GM19467 (cell line): ENCODE data around the gene ALCAM.

Source experiments
- ATAC-seq: cut with Tn5 transposase; IDR thresholded peaks from one replicate; pipeline ENCODE4 v1.9.1; 2021; ENCODE audit warnings: mild to moderate bottlenecking, moderate library complexity; ENCODE audit not compliant: unreplicated experiment

Gene ALCAM

DNA sequence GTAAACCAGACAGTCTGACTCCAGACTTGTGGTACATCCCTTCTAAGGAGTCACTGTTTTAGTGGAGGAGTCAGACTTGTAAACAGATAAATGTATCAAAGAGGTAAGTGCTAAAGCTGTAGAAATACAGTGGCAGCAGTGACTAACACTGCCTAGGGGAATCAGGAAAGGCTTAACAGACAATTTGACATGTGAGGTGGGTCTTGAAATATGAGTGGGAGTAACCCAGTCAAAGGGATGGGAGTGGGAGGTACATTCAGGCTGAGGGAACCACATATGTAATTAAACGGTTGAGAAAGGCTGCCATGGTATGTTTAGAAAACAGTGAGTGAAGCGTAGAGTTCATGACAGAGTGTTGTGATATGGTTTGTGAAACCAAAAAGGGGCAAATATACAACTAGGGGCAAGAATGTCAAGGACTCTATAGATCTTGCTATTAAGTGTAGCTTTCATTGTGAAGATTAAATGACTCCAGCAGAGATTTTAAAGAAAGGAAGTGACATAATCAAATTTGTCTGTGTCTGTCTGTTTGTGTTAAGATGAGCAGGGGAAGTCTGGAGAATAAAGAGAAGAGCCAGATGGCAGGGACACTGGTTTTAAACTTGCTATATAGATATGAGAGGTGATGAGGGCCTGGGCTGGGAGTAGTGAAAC, 11.2 kb upstream of the ALCAM start:
- ATAC-seq, result no peak

DNA sequence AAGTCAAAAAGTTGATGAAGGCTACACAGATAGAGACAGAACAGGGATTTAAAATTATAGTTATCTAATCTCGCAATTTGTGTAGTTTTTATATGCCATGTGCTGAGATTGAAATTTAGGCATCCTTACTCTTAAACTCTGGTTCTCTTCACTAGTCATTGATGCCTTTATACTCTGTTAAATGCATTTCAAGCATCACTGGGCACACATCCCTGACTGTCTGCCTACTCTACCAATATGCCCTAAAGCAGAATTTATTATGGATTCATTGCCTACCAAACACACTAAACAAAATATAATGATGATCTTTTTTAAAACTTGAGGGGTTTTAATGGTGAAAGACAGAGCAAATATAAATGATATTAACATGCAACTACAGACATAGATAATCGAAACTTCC, 10.3 kb upstream of the ALCAM start:
- ATAC-seq, result no peak

DNA sequence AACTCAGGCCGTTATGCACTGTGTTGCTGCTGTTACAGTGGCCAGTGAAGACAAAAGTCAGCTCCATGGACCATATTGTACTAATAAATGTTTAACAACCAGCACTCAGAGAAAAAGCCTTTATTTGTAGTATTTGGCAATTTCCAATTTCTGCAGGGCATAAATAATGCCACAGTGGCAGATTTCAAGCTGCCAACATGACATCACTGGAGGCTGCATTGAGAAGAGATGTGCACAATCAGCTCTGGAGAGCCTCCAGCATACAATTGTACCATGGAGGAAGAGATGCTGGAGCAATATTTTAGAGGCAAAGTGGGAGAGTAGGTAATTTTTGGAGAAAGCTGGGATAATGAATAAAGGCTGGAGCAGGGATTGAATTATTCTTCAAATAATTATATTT, 9.7 kb upstream of the ALCAM start:
- no peak for ATAC-seq

DNA sequence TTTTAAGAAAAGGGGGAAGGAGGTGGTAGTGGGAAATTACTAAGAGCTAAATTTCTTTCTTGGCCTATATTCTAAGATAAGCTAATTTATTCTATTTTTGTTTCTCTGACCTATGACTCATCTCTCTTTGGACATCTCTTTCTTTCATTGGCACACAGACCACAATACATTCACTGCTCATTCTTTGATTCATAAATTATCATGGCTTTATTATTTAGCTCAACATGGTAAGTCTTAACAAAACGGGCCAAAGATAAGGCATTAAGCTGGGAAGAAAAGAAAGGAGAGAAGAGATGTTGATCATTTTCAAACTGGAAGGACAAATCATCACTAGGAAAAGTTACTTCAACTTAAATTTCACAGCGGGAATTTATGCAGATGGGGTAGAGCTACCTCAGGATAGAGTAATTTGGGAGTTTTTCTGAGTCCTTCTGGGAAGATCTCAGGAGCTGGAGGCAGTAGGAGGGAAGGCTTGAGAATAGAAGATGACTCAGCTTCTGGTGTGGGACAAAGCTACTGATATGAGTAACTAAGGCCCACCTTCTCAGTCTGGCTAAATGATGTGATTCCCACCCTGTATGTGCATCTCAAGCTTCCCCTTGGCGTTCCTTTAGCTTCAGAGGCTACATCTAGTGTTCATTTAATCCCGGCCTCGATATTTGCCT, 7.5 kb upstream of the ALCAM start:
- no peak for ATAC-seq

DNA sequence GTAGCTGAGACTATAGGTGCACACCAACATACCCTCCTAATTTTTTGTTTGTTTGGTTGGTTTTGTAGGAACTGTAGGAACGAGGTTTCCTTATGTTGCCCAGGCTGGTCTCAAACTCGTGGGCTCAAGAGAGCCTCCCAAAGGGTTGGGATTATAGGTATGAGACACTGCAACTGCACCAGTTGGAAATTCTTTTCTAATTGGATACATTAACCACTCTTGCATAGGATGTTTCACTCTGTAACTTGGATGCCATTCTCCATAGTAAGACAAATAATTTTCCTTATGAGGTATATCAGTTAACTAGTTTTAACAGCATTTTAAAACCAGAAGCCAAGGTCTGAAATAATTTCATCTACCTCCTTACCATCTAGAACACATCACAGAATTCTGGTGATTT, 6.7 kb upstream of the ALCAM start:
- ATAC-seq, result no peak

DNA sequence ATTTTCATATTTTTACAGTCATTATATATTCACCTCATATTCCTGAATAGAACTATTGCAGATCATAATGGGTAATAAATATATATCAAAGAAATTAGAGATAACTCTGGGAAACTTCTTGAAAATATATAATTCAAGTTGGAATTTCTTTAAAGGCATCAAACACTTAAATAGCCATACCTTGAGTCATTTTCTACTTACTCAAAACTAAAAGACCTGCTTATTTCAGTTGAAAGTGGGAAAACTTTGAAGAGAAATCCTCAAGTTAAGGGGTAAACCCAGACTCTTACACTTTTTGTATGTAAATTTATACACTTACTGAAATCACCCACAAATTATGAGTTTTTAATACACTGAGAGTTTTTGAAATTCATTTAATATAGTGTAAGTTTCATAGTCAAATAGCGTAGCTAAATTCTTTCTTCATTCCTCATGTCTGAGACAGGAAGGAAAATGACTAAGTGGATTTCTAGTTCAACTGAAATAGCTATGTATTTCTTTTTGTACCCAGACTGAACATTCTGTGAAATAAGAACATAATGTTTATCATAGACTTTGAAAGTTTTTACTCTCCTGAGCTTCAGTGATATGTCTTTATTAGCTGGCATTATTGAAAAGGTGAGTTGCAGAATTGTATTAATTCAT, 4.6 kb upstream of the ALCAM start:
- ATAC-seq, result no peak

DNA sequence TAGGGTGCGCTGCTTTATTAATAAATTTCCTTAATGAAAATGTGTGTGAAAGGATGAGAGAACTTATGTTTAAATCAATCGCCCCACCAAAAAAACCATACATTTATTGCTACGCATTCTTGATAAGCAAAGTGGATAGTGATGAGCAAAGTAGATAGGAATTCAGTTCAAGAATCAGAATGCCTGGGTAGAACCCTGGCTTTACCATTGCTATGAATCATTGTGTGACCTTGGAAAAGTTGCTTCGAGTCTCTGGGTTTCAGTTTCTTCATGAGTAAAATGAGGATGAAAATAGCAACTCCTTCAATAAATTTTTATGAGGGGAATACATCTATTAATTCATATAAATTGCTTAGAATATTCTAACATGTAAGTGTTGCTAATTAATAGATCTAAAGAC, 2.6 kb upstream of the ALCAM start:
- no peak for ATAC-seq

DNA sequence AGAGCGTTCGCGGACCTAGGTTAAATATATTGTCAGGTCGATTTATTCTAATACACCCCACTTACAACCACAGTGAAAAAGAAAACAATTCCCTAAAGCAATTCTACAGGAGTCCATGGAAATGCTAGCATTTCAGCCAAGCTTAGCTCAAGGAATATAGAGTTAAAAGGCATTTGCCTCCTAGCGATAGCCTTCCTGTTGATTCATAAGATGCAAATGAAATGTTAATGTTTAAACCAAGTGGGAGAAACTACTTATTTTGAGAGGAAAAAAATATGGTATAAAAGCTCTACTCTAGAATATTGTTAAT, 1.7 kb upstream of the ALCAM start:
- no peak for ATAC-seq

DNA sequence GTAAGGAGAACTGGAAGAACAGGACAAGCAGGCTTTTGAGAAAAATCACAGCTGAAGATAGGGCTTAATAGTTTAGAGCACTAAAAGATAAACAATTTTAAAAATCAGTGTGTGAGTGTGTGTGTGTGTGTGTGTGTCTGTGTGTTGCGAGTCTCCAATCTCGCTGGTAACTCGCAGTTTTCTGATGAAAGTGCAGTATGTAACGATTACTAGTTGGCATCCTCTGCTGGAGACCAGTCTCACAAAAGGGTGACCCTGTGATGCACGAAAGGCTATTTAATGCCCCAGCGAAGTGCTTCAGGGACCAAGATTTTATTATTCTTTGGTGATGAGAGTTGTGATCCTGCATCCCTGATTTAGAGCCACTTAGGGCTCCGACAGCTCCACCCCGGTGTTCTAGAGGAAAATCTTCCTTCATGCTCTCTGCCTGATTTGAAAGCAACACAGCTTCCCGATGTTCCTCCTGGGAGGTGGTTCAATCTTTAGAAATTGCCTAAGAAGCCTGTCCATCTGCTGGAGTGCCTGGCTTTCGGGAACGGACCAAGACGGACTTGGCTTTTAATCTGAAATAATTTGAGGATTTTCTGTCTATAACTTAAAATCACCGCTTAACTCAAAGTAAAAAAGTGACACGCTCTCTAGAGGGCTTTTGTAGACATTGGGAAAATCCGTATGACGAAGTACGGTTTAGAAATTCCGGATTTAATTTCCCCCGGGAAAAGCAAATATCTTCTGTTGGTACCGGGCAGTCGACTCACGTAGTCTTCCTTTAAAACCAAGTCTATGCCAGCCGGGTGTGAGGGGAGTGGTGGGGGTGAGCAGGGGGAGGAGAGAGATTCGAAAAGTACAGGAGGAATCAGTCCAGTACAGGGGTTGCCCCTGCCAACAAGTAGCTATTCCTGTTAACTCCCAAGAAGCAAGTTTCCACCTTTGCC, 1.1 kb upstream of the ALCAM start:
- no peak for ATAC-seq

DNA sequence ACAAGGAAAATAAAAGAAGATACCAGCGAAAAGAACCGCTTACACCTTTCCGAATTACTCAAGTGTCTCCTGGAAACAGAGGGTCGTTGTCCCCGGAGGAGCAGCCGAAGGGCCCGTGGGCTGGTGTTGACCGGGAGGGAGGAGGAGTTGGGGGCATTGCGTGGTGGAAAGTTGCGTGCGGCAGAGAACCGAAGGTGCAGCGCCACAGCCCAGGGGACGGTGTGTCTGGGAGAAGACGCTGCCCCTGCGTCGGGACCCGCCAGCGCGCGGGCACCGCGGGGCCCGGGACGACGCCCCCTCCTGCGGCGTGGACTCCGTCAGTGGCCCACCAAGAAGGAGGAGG, 325 bp downstream of the ALCAM start:
- no peak for ATAC-seq

DNA sequence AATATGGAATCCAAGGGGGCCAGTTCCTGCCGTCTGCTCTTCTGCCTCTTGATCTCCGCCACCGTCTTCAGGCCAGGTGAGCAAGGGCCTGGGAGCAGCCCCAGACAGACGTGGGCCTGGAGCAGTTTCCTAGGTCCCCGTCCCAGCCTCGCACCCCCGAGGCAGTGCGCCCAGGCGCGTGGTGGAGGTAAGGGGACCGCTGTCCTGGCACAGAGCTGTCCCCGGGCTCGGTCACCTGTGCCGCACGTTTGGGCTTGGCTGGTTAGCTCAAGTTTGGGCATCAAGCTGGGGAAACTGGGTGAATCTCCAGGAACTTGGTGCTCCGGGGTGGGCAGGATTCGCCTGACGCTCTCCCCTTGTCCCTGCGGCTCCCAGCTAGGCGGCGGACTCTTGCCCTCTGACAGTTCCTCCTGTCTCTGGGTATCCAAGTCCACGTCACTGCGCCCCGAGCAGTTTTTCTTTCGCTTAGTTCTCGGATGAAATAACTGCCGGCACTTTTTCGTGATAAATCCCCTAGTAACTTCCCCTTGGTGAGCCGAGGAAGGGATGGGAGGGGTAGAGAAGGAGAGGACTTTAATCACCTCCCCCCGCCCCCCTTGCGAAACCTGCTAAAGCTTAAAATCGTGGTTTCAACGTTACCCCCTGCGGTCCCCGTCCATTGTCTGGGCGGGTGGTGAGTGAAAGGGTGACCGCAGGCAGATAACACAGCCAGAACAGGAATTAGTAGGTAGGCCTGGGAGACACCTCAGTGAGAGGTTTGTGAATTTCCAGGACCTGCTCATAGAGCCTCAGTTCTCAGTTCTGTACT, 901 bp downstream of the ALCAM start:
- peak; percentile 21 for ATAC-seq

DNA sequence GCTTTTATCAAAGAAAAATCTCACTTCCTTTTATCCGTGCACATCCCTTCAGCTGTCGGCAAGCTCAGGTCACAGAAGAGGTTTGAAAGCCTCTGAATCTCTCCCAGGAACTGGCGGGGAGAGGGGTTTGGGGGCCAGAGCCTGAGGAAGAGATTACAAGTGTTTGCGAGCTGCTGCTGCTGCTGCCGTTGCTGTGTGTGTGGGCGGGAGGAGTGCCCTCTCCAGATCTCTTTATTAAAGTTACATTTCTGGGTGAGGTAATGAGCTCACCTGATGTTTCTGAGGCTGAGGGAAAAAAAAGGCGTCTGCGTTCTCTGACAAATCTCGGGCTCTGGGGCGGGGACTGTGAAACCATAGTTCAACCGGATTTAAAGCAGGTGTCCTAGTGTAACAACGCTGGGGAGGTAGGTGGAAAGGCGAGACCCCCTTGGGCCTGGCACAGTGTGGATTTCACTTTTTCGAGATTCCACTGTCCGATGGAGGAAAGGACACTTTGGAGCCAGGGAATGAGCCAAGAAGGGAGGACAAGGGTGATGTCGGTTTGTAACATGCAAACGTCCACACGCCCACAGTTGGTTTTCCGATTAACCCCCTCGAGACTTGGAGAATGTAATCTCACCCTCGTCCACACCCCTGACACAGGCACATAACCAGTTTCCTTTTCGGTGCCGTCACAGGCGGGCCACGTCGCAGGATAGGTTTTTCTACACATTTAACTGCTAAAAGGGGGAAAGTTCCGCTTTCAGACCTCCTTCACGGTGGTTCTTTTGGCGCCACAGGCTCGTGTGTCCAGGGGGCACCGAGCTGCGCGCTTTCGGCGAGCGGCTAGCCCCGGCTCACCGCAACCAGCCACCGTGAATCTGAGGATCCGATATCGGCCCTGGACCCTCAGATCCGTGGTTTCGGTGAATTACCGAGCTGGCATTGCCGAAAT, 2.1 kb downstream of the ALCAM start:
- ATAC-seq, result peak; percentile 26

DNA sequence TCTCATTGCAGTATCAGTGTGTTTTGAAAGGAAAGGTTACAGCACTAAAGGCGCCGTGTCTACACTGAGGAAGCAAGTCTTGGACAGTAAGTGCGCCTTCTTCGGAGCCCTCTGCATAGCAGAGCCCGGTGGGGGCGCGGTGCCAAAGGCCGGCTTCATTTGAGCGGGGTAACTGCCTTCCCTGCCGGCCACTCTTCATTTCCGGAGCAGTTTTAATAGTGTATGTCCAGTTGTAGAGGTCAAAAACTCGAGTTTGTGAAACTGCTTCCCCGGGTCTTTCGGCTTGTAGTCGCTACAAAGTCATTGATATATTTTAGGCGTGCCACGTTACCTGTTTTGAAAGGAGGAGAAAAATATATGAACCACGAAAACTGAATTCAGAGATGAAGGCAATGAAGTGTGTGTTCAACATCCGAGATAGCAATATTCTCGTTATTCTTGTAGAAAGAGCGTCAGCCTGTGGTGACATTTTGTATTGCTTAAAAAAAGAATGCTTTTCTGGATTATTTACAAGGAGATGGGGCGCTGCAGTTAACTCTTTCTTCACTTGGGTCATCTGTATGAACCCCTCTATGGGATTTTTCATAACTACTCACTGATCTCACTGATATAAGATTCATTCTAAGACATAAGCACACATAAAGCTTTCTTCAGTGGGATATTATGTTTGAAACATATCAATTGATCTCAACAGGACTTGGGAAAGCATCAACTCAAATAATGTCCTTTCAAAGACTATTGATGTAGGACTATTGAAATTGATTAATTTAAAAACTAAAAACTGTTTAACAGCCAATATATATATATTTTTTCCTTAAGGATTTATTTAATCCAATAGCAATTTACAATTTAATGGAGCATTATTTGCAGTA, 3.0 kb downstream of the ALCAM start:
- peak; percentile 20 for ATAC-seq

DNA sequence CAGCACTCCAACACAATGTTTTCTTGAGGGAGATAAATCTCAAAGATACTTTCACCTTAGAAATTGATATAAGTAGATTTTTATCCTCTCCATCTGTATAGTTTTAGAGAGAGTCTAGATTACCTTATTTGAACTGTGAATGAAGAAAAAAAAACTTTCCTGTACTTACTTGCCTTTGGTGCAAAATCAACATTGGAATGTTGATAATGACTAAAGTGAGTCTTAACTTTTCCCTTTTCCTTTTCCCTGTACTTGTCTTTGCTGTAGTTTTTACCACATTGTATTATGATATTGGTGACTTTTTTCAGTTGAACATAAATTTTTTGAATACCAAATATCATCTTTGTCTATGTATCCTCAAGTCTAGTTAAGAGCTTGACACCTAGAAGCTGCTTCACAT, 6.7 kb downstream of the ALCAM start:
- ATAC-seq, result no peak

DNA sequence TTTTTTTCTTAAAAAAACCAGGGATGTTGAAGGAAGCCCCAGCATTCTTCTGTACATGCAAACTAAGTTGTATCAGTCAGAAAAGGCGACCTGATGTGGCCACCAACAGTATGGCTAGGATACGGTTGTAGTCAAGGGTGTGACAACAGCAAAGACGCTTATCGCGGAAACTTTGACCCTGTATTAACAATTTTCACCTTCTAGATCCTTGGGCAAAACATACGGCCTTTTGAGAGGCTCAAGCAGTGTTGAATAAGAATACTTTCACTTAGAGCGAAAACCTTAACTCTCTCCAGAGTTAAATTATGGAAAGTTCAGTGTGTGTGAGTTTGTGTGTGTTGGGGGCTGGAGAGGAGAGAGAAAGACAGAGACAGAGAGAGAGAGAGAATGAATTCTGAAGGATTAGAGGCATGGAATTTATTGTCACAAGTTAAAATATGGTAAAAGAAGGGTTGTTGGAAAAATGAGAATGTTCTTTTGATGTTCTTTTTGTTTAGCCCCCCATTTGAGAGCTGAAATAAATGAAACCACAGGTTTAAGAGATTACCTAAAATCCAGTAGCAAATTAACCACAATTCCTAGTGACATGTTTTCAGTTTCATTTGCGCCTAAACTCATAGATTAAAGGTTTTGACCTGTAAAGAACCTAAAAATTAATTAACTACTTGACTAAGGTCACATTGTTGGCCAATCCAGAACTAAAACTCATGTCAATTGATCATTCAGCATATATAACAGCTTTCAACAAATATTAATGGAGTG, 9.2 kb downstream of the ALCAM start:
- no peak for ATAC-seq

DNA sequence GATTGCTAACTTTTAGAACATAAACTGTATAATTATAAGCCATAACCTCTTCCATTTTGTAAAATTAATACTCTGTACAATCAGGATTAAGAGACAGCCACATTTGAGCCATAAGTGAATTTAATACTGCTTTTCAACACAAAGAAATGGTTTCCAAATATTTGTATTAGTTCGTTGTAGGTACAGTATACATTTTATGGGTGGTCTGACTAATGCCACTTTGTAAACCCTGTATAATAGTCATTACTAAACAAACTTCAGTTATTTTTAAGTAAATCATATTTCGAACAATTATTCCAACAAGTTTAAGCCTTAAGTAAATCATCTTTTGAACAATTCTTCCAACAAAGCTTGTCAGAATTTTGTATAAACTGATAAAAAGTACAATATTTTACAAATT, 11.0 kb downstream of the ALCAM start:
- ATAC-seq, result no peak

DNA sequence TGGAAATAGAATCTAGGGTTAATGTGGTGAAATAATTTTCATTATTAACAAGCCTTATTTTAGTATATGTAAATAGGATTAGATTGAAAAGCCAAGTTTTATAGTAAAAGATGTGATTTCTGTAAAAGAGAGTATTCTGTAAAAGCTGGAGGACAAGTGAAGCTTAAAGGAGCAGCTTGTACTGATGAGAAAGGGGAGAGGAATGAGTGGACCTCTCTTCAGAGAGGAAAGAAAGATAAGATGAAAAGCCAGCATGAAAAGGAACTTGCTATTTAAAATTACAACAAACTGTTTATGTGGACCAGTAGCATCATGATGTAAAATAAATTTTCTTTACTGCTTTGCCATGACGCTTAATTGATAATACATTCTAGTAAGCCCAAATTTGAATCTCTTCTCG, 18.5 kb downstream of the ALCAM start:
- no peak for ATAC-seq
